ENCODE data around the gene JAM3. TPM values are rescaled to one million over a fixed set of nuclear protein-coding genes. Genes with fewer than 3 reads are reported as not detected.

Gene JAM3
- total and polyA plus RNA-seq, 2 donors (not counting 1 experiment from before 2014, with no cell fraction given), result 13.5 to 29.6 TPM

- no peak overlapping the region for H3K27ac Mint-ChIP-seq
- H3K36me3 ChIP-seq (replicated peaks in 1 of 2; ENCODE audit: control extremely low read depth in 1 of 2, control insufficient read depth in 1 of 2, extremely low read depth in 1 of 2, insufficient read depth in 2 of 2, low read length in 1 of 2), result no peaks in the 10 kb centered on the region
- intact Hi-C loops (cut with micrococcal nuclease), result no loop called here
- ATAC-seq (ENCODE audit: low read depth) (no peak), DNase-seq (no peak)
- ChIA-PET CTCF (no interaction called here), POLR2A (no interaction called here)
- no peak overlapping the region for H3K9ac ChIP-seq (ENCODE audit: low read length)
- no peak overlapping the region for H3K27ac ChIP-seq (ENCODE audit: low read length in 2 of 2)
- no peaks in the 10 kb centered on the region for H3K79me2 ChIP-seq (ENCODE audit: control insufficient read depth, insufficient read depth, low read length)
- no peaks in the 10 kb centered on the region for H4K20me1 ChIP-seq (ENCODE audit: control insufficient read depth, insufficient read depth, low read length, poor library complexity, severe bottlenecking)
- H3K4me1 ChIP-seq (ENCODE audit: control insufficient read depth in 2 of 2, insufficient read depth in 2 of 2, low read length in 2 of 2), result no peaks in the 10 kb centered on the region
- H3K27me3 Mint-ChIP-seq, result peaks cover 30% of the 10 kb centered on the region
- peaks cover 0 to 17% (median under 1%) of the 10 kb centered on the region in 4 experiments for H3K27me3 ChIP-seq (replicated peaks in 1 of 4; ENCODE audit: control extremely low read depth in 1 of 4, control insufficient read depth in 3 of 4, insufficient read depth in 4 of 4, low read length in 3 of 4)
- no peaks in the 10 kb centered on the region for H3K4me1 Mint-ChIP-seq
- no peak overlapping the region for H3K4me3 Mint-ChIP-seq
- no peak overlapping the region for H3K4me3 ChIP-seq (ENCODE audit: control extremely low read depth in 1 of 5, extremely low read depth in 1 of 5, insufficient read depth in 1 of 5, low read depth in 2 of 5, low read length in 4 of 5)
- no peaks in the 10 kb centered on the region for H3K9me3 Mint-ChIP-seq (ENCODE audit: insufficient read depth)
- H3K9me3 ChIP-seq (ENCODE audit: control extremely low read depth in 1 of 3, control insufficient read depth in 2 of 3, insufficient read depth in 1 of 3, low read length in 2 of 3), result peaks cover 0 to 2% (median 0%) of the 10 kb centered on the region in 3 donors
- WGBS (ENCODE audit: insufficient coverage), result 91% methylated on average over 8 of the region's 9 CpGs
- TF ChIP-seq, protein P1, sequence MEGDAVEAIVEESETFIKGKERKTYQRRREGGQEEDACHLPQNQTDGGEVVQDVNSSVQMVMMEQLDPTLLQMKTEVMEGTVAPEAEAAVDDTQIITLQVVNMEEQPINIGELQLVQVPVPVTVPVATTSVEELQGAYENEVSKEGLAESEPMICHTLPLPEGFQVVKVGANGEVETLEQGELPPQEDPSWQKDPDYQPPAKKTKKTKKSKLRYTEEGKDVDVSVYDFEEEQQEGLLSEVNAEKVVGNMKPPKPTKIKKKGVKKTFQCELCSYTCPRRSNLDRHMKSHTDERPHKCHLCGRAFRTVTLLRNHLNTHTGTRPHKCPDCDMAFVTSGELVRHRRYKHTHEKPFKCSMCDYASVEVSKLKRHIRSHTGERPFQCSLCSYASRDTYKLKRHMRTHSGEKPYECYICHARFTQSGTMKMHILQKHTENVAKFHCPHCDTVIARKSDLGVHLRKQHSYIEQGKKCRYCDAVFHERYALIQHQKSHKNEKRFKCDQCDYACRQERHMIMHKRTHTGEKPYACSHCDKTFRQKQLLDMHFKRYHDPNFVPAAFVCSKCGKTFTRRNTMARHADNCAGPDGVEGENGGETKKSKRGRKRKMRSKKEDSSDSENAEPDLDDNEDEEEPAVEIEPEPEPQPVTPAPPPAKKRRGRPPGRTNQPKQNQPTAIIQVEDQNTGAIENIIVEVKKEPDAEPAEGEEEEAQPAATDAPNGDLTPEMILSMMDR (IDR thresholded peaks at IDR 0.05), result no peak
- no peak for TF ChIP-seq EZH2 (IDR thresholded peaks at IDR 0.05; ENCODE audit: borderline replicate concordance, insufficient read depth, low read depth, low read length, poor library complexity, severe bottlenecking)
- H3K4me2 ChIP-seq (replicated peaks; ENCODE audit: low read depth, low read length, poor library complexity, severe bottlenecking), result no peak overlapping the region
- no peak overlapping the region for H2AFZ ChIP-seq (ENCODE audit: insufficient read depth, low read depth, low read length, poor library complexity, severe bottlenecking)
Observed at GRCh38 chr11:134022748-134023147, 46.1 kb upstream of the JAM3 start.

DNA sequence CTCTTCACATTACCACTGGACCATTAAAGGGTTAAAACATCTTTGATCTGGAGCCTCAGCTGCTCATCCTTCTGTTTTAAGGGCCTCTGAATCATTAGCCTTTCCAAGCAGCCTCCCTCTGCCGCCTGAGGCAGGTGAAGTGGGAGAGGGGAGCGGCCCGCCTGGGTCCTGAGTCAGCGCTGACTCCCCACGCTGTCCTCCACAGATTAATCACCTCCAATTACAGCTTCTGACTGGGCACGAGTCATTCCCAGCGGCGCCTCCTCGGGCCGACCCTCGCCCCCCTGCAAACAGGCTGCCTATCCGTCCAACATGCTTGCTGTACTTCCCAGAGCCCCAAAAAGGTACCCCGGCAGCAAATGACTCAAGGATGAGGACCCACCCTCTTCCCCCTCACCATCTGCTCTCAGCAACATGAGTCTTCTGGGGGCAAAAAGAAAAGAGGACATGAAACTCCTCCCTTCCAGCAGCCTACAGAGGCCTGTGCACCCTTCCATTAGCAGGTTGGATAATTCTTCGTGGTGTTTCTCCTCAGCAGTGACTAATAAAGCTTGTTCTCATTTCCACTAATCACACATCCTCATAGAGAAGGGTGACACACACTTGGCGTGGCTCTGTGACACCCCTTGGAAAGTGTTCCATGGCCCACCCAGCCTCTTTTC lies 44.3 kb upstream of the JAM3 start:
- TF ChIP-seq, protein P1 (IDR thresholded peaks at IDR 0.05), result no peak
- no peak for TF ChIP-seq EZH2 (IDR thresholded peaks at IDR 0.05; ENCODE audit: borderline replicate concordance, insufficient read depth, low read depth, low read length, poor library complexity, severe bottlenecking)
- POLR2A ChIA-PET, result no interaction called here
- no peaks in the 10 kb centered on the region for H3K79me2 ChIP-seq (ENCODE audit: control insufficient read depth, insufficient read depth, low read length)
- intact Hi-C loops (cut with micrococcal nuclease), result no loop called here
- no peak overlapping the region for H3K4me3 Mint-ChIP-seq
- WGBS (ENCODE audit: insufficient coverage), result 63% methylated on average over 7 of the region's 15 CpGs
- no peak overlapping the region for H3K27ac Mint-ChIP-seq
- peaks cover 0 to 2% (median 0%) of the 10 kb centered on the region in 3 donors for H3K9me3 ChIP-seq (ENCODE audit: control extremely low read depth in 1 of 3, control insufficient read depth in 2 of 3, insufficient read depth in 1 of 3, low read length in 2 of 3)
- CTCF ChIA-PET, result no interaction called here
- no peak overlapping the region for H3K27ac ChIP-seq (ENCODE audit: low read length in 2 of 2)
- H3K36me3 ChIP-seq (replicated peaks in 1 of 2; ENCODE audit: control extremely low read depth in 1 of 2, control insufficient read depth in 1 of 2, extremely low read depth in 1 of 2, insufficient read depth in 2 of 2, low read length in 1 of 2), result no peaks in the 10 kb centered on the region
- peaks cover 21% of the 10 kb centered on the region for H3K27me3 Mint-ChIP-seq
- peaks cover 0 to 24% (median 0%) of the 10 kb centered on the region in 4 experiments for H3K27me3 ChIP-seq (replicated peaks in 1 of 4; ENCODE audit: control extremely low read depth in 1 of 4, control insufficient read depth in 3 of 4, insufficient read depth in 4 of 4, low read length in 3 of 4)
- H3K4me1 Mint-ChIP-seq, result no peaks in the 10 kb centered on the region
- H3K4me2 ChIP-seq (replicated peaks; ENCODE audit: low read depth, low read length, poor library complexity, severe bottlenecking), result no peak overlapping the region
- H3K9ac ChIP-seq (ENCODE audit: low read length), result no peak overlapping the region
- H4K20me1 ChIP-seq (ENCODE audit: control insufficient read depth, insufficient read depth, low read length, poor library complexity, severe bottlenecking), result no peaks in the 10 kb centered on the region
- ATAC-seq (ENCODE audit: low read depth), result no peak
- H3K4me1 ChIP-seq (ENCODE audit: control insufficient read depth in 2 of 2, insufficient read depth in 2 of 2, low read length in 2 of 2), result no peaks in the 10 kb centered on the region
- no peak overlapping the region for H3K4me3 ChIP-seq (ENCODE audit: control extremely low read depth in 1 of 5, extremely low read depth in 1 of 5, insufficient read depth in 1 of 5, low read depth in 2 of 5, low read length in 4 of 5)
- no peak overlapping the region for H2AFZ ChIP-seq (ENCODE audit: insufficient read depth, low read depth, low read length, poor library complexity, severe bottlenecking)
- H3K9me3 Mint-ChIP-seq (ENCODE audit: insufficient read depth), result no peaks in the 10 kb centered on the region
- DNase-seq, result no peak

Data from B cell (primary cell).